Measurements from ENCODE around the gene ZSWIM3.
A peak's percentile ranks its signal among the peaks of the same experiment; 100 is the strongest.

ZSWIM3 gene

DNA sequence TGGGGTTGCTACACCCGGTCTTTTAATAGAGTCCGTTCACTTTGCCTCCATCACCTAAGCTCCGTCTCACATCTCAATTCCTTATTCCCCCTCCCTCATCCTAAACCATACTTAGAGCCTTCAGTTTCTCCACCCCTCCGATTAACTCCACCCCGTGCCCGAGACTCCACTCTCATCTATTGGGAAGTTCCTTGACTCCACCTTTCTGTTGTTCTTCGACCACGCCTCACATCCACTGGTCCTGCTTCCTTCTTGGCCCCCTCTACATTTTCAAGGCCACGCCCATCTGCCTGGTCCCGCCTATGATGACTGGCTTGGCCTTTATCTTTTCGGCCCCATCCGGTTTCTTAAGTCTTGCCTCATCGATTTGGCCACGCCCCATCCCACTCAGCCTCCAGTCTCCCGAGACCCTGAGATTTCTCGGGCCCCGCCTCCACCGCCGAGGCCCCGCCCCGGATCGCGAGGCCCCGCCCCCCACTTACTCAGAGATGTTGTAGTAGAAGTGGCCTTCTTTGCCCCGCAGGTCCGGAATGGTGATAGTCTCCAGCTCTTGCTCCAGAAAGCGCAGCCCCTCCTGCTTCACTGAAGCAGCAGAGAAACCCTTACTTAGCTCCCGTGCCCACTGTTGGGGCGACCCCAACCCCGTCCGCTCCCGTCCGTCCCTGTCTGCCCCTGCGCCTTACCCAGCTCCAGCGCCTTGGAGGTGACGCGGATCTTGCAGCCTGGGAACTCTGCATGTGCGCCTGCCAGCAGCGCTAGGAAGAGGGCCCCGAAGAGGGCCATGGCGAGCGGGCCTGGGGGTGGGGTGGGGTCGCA is 53.5 kb downstream of the ZSWIM3 start:
- peak; percentile 74 for DNase-seq

DNA sequence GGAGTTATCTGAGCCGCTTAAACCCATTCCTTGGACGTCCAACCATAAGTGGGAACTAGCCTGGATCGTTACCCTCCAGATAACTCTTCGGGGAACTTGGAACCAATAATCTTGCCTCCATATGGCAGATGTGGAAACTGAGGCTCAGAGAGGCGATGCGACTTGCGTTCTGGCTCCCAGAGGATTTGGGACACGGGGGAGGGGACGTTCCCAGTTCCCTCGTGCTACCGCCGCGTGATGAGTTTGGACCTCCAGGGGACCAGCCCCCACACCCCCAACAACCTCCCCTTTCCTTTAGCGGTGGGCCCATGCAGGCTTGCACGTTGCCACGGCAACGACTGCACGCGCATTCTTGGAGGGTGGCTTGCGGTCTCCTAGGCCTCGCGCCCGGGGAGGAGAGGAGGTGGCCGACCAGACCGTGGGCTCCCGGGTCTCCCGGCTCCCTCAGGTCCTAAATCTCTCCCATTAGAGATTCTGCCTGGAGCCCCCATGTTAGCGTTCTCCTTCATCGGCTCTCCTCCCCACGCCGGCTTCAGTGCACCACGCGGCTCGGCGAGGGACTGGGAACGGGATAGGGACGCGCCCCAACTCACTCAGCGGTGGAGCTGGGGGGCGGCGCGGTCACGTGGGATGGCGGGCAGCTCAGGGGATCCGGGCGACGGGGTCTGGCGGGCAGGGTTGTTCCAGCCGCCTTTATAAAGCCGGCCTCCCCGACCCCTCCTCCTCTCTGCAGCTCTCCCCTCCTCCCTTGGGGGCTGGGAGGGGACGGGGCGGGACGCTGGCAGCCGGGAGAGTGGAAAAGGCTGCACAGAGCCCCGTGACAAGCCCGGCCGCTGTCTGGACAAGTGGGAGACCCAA is 54.3 kb downstream of the ZSWIM3 start, which contains the start of gene PLTP:
PLTP (minus strand) TSS at position 670 of the 858 bp plus-strand sequence. CDS start 703 bp downstream, outside the sequence.
- no peak for DNase-seq

DNA sequence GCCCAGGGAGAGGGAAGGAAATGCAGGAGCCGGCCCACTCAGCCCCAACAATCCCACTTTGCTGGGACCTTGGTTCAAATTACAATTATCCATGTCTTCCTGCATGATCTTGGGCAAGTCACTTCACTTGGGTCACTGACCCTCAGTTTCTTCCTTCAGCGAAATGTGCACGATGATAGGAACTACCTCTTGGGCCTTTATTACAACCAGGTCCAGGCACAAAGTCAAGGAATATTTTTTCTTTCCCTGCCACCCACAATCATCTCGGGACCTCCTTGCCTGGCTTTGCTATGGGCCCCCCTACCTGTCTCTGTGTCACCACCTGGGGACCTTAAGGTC is 54.9 kb downstream of the ZSWIM3 start:
- DNase-seq = no peak

DNA sequence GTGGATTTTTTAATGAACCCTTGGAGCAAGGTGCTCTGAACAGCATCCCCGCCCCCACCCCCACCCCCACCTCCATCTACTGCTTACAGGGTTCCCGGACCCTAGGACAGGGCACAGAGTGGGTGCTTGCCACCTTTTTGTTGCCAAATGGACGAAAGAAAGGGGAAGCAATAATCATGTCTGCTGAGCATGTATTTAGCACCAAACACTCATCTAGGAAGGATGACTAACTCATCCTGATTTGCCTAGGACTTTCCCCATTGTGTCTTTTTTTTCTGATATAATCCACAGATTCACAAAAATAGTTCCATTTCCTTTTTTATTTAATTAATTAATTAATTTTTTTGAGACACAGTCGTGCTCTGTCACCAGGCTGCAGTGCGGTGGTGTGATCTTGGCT is 55.7 kb downstream of the ZSWIM3 start:
- no peak for DNase-seq

DNA sequence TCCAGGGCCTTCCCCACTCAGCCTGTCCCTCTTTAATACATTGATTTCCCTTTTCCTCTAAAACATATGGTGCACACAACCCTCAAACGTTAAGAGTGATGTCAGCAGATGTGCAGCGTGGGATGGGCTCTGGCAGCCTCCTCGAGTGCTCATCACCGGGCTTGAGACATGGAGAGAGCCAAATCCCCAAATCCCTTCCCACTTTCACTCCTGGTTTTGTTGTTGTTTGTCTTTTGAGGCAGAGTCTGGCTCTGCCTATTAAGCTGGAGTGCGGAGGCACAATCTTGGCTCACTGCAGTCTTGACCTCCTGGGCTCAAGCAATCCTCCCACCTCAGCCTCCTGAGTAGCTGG is 60.4 kb downstream of the ZSWIM3 start:
- DNase-seq = no peak

DNA sequence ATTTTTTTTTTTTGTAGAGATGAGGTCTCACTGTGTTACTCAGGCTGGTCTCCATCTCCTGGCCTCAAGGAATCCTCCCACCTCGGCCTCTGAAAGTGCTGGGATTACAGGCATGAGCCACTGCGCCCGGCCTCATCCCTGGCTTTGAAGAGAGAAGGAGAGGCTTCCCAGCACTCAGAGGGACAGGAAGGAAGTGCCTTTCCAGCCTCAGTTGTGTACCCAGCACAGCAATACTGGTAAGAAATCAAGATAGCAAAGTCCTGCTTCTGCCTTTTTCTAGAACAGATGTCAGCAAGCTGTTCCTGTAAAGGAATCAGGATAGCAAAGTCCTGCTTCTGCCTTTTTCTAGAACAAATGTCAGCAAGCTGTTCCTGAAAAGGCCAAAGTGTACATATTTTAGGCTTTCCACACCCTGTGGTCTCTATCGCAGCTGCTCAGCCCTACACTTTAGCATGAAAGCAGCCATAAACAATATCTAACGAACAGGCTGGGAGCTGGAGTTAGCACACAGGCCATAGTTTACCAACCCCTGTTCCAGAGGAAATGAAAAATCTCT is 60.8 kb downstream of the ZSWIM3 start:
- DNase-seq = no peak

DNA sequence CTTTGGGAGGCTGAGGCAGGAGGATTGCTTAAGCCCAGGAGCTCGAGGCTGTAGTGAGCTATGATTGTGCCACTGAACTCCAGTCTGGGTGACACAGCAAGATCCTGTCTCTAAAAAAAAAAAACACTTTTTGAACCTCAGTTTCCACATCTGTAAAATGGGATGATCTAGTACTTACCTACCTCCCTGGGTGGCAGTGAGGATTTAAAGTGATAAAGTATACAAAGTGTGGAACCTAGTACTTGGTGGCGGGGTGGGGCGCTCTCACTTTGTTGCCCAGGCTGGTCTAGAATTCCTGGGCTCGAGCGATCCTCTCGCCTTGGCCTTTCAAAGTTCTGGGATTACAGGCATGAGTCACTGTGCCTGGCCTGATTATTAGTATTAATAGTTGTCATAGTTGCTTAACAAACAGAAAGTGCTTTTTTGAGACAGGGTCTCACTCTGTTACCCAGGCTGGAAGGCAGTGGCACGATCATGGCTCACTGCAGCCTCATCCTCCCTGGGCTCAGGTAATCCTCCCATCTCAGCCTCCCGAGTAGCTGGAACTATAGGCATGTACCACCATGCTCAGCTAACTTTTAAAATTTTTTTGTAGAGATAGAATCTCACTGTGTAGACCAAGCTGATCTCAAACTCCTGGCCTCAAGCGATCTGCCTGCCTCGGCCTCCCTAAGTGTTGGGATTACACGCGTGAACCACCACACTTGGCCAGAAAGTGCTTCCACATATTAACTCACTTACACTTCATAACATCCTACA is 61.5 kb downstream of the ZSWIM3 start:
- no peak for DNase-seq

DNA sequence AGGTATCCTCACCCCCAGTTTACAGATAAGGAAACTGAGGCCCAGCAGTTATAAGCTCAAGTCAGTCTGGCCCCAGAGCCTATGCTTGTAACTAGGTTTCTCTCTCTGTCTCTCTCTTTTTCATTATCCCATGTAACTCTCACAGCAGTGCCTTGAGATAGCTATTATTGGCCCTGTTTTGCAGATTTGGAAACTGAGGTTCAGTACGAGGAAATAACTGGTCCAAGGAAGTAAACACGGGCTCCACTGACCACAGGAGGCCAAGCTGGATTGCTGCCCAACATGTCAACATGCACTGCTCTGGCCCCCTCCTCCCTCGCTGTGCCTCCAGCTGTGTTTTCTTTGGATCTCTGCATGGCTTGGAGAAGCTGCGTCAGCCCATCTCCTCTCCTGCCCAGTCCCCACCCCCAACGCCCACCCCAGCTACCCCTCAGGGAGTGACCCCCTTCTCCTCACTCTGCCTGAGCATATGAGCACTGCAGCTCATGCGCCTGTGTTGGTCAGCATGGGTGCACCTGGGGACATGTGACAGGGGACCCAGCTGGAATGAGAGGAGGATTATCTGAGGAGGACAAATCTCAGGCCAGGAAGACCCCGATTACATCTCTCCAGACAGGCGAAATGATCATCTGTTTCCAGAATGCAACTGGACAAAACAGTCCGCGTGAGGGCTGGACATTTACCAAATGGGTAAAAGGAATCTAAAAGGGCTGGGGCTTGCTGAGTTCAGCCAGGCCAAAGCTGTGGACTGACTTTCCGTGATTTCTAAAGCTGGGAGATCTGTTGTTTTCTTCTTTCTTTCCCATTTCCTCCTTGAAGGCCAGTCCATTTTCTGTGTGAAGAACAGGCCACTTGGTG is 62.4 kb downstream of the ZSWIM3 start:
- DNase-seq = no peak

DNA sequence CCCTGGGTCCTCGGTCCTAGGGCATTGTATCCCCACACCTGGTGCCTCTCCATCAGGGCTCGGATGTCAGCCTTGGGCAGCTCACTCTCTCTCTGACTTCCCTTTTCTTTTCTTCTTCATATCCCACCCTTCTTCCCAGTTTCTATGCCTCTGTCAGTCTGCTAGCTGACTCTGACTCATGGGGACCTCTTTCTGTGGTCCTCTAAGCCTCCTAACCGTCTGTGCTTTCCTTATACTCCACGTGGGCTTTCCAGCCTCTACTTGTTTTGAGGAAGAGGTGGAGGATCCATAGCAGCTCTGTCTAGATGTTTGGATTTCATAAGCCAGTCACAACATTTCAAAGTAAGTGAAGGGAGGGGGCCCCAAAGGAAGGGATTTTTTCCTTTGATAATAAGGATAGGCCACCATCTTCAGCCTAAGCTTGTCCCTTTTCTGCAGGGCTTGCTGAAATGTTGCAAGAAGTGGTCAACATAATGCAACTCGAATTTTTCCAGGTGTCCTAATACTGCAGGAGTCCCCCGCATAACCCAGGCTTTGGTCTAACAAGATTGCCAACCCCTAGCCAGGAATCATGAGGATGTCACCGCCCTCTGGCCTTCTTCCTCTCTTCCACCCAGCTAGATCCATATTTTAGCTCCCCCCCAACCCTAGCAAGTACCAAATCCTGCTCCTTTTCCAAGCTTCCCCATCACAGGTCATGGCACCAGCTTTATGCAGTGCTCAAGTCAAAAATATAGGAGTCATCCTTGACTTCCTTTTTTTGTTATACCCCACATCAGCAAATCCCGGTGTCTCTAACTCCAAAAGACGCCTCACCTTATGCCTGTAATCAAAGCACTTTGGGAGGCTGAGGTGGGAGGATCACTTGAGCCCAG is 63.3 kb downstream of the ZSWIM3 start:
- no peak for DNase-seq

DNA sequence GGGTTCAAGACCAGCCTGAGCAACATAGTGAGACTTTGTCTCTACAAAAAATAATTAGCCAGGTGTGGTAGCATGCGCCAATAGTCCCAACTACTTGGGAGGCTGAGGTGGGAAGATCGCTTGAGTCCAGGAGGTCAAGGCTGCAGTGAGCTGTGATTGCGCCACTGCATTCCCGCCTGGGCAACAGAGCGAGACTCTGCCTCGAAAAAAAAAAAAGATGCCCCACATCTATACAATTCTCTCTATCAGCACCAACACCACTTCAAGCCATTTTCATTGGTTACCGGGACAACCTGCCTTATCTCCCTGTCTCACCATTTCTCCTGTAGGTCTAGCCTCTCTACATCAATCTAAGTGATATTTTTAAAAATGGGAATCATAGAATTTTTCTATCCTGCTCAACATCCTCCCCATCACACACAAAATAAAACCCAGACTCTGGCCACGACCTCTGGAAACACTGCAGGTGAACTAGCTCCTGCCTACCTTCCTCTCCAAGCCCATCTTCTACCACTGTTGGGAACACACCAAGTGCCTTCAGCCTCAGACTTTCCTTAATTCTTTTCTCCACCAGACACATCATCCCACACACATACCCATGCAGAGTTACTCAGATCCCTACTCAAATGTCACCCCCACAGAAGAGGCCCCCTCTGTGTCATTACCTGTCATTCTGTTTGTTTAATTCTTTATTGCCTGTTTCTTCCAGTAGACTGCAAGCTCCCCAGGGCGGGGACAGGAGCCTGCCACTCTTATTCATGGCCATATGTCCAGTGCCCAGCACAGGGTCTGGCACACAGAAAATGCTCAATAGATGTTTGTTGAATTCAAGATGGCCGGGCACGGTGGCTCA is 64.1 kb downstream of the ZSWIM3 start:
- DNase-seq = no peak

DNA sequence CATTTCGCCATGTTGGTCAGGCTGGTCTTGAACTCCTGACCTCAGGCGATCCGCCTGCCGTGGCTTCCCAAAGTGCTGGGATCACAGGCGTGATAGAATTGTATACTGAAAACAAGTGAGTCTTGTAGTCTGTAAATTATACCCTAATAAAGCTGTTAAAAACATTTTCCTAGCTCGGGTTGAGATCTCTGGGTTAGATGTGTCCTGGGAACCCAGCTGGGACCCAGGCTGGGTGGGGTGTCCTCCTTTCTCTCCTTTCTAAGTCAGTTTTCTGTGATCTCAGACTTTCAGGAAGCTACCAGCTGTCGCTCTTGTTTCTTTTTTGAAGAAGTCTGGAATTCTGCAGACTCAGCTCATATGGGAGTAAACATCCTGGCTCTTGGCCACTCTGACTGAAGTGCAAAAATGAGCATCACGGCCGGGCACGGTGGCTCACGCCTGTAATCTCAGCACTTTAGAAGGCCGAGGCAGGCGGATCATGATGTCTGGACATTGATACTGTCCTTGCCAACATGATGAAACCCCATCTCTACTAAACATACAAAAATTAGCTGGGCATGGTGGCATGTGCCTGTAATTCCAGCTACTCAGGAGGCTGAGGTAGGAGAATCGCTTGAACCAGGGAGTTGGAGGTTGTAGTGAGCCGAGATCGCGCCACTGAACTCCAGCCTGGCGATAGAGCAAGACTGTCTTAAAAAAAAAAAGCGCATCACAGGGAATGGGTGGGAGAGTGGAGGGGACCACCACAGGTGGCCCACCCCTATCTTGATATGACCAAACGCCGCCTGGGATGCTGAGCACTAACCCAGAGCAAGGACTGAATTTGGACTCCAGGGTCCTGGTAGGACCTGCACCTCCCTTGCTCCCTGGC is 67.2 kb downstream of the ZSWIM3 start:
- no peak for DNase-seq

DNA sequence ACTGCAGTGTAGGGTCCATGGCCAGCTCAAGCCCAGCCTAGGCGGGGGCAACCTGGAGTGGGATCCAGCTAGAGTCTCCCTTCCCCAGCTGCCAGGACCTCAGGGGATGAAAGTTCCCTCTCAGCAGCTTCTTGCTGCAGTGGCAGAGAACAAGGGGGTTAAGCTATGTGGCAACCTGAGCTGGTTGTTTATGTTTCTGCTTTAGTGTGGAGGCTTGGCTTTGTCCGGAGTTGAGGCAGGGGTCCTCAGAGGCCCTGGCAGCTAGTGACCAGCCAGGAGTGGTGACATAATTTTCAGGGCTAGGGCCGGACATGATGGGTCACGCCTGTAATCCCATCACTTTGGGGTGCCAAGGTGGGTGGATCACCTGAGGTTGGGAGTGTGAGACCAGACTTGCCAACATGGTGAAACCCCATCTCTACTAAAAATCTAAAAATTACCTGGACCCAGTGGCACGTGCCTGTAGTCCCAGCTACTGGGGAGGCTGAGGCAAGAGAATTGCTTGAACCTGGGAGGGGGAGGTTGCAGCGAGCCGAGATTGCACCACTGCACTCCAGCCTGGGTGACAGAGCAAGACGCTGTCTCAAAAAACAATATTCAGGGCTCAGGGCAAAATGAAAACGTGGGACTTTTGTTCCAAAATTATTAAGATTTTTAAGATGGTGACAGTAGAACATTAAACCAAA is 68.5 kb downstream of the ZSWIM3 start:
- no peak for DNase-seq

DNA sequence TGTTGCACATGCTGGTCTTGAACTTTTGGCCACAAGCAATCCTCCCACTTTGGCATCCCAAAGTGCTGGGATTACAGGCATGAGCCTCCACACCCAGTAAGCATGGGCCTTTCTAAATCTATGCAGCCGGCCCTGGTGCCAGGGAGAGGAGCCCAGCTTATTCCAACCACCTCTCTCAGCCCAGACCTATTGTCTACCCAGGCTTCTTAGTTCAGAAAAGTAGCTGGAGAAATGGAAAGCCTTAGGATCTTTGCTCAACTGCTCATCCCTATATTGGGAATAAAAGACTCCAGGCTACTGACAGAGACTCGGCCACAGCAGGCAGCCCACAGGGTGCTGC is 69.3 kb downstream of the ZSWIM3 start:
- no peak for DNase-seq

DNA sequence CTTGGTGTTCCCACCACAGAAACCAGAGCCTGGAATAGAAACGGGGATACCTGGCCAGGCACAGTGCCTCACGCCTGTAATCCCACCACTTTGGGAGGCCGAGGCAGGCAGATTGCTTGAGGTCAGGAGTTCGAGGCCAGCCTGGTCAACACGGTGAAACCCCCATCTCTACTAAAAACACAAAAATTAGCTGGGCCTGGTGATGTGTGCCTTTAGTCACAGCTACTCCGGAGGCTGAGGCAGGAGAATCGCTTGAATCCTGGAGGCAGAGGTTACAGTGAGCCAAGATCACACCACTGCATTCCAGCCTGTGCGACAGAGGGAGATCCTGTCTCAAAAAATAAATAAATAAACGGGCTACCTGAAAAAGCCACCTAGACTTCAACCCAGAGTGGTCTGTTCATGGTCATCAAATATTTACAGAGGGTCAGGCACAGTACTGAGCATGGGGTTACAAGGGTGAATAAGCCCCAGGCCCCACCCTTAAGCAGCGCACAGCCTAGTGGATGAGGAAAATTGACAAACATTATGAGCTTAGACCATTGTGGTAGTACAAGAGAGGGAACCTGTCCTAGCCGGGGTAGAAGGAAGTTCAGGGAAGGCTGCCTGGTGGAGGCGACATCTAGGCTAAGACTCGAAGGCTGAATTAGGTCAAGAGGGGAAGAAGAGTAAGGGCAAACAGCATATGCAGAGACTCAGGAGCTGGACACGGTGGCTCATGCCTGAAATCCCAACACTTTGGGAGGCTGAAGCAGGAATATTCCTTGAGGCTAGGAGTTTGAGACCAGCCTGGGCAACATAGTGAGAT is 69.9 kb downstream of the ZSWIM3 start:
- no peak for DNase-seq
